ENCODE results near the gene DOCK1.

The DOCK1 gene

DNA sequence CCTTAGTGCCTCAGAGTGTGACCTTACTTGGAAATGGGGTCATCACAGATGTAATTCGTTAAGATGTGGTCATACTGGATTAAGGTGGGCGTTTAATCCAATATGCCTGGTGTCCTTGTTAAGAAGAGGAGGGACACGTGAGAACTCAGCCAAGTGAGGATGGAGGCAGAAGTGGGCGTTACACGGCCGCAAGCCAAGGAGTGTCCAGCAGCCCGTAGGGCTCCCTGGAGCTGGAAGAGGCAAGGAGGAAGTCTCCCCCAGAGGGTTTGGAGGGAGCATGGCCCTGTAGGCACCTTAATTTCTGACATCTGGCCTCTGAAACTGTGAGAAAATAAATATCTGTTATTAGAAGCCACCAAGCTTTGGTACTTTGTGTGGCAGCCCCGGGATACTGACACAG, 21.3 kb downstream of the DOCK1 start:
- no peaks in the 10 kb centered on the region for H3K27me3 ChIP-seq (ENCODE audit: control insufficient read depth in 1 of 2, insufficient read depth in 1 of 2, low read length in 2 of 2)
- no peak overlapping the region for H3K18ac ChIP-seq (ENCODE audit: low read depth in 1 of 2, low read length in 2 of 2)
- H2AFZ ChIP-seq (ENCODE audit: low read depth, low read length) = no peak overlapping the region
- 97% methylated on average over 8 of the region's 8 CpGs for WGBS
- H3K9ac ChIP-seq (ENCODE audit: low read length) = no peak overlapping the region
- no peak overlapping the region for H3K4me2 ChIP-seq (ENCODE audit: low read length, poor library complexity, severe bottlenecking)
- H2BK15ac ChIP-seq (ENCODE audit: low read depth, poor library complexity, severe bottlenecking) = no peak overlapping the region
- no peak overlapping the region for H3K27ac ChIP-seq (ENCODE audit: low read length, poor library complexity, severe bottlenecking)
- no peak overlapping the region for H2BK5ac ChIP-seq (ENCODE audit: low read depth, low read length, poor library complexity, severe bottlenecking)
- H3K4ac ChIP-seq (ENCODE audit: low read depth in 1 of 2, low read length in 2 of 2) = no peak overlapping the region
- H2BK12ac ChIP-seq (ENCODE audit: low read length in 2 of 2) = no peak overlapping the region
- H3K9me3 ChIP-seq (ENCODE audit: control insufficient read depth, low read length) = no peaks in the 10 kb centered on the region
- no peak overlapping the region for H3K23ac ChIP-seq (ENCODE audit: low read length in 2 of 2)
- no peak overlapping the region for H2BK120ac ChIP-seq (ENCODE audit: low read depth, low read length)
- H3K4me3 ChIP-seq (ENCODE audit: insufficient read depth in 1 of 2, low read depth in 1 of 2, low read length in 2 of 2) = no peak overlapping the region
- H4K8ac ChIP-seq (ENCODE audit: low read length) = no peak overlapping the region
- H4K91ac ChIP-seq (ENCODE audit: low read length) = no peak overlapping the region
- peaks cover 49% of the 10 kb centered on the region for H3K79me1 ChIP-seq (replicated peaks; ENCODE audit: low read length, poor library complexity, severe bottlenecking)
- no peak overlapping the region for H3K14ac ChIP-seq (ENCODE audit: low read length in 2 of 2)
- H3K4me1 ChIP-seq (ENCODE audit: control insufficient read depth, insufficient read depth, low read depth, low read length) = peaks cover 3% of the 10 kb centered on the region
- H2AK5ac ChIP-seq (ENCODE audit: low read length, severe bottlenecking) = no peak overlapping the region
- peaks cover 33 to 35% of the 10 kb centered on the region in 2 experiments for H3K36me3 ChIP-seq (ENCODE audit: control insufficient read depth in 1 of 2, insufficient read depth in 2 of 2, low read depth in 1 of 2, low read length in 2 of 2)
- no peak for DNase-seq

DNA sequence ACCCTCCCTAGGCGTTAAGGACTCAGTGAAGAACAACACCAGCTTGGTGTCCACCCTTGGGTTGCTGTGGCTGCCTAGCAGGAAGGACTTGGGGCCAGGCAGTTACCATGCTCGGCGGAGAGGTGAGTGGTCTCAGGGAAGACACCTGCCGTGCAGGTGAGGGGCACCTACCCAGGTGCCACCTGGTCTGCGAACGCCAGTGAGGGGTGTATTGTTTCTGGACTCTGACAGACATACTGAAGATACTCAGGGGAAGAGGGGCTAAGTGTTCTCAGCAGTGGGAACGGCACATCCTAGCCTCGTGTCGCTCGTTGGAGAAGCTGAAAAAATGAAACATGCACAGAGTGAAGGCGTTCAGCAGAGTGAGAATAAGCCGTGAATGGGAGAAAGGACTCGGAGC, 22.6 kb downstream of the DOCK1 start:
- Histone ChIP-seq H3K4me3 (ENCODE audit: insufficient read depth in 1 of 2, low read depth in 1 of 2, low read length in 2 of 2) (no peak overlapping the region), H3K27me3 (ENCODE audit: control insufficient read depth in 1 of 2, insufficient read depth in 1 of 2, low read length in 2 of 2) (no peaks in the 10 kb centered on the region), H3K4me2 (ENCODE audit: low read length, poor library complexity, severe bottlenecking) (no peak overlapping the region), H3K4ac (ENCODE audit: low read depth in 1 of 2, low read length in 2 of 2) (no peak overlapping the region), H2AK5ac (ENCODE audit: low read length, severe bottlenecking) (no peak overlapping the region), H3K9ac (ENCODE audit: low read length) (no peak overlapping the region), H3K18ac (ENCODE audit: low read depth in 1 of 2, low read length in 2 of 2) (no peak overlapping the region), H2BK15ac (ENCODE audit: low read depth, poor library complexity, severe bottlenecking) (no peak overlapping the region), H3K27ac (ENCODE audit: low read length, poor library complexity, severe bottlenecking) (no peak overlapping the region), H2BK12ac (ENCODE audit: low read length in 2 of 2) (no peak overlapping the region), H3K4me1 (ENCODE audit: control insufficient read depth, insufficient read depth, low read depth, low read length) (peaks cover 3% of the 10 kb centered on the region), H3K9me3 (ENCODE audit: control insufficient read depth, low read length) (no peaks in the 10 kb centered on the region), H3K79me1 (replicated peaks; ENCODE audit: low read length, poor library complexity, severe bottlenecking) (peaks cover 56% of the 10 kb centered on the region), H2AFZ (ENCODE audit: low read depth, low read length) (no peak overlapping the region), H2BK120ac (ENCODE audit: low read depth, low read length) (no peak overlapping the region), H4K91ac (ENCODE audit: low read length) (no peak overlapping the region), H4K8ac (ENCODE audit: low read length) (no peak overlapping the region), H3K36me3 (ENCODE audit: control insufficient read depth in 1 of 2, insufficient read depth in 2 of 2, low read depth in 1 of 2, low read length in 2 of 2) (peaks cover 37 to 38% of the 10 kb centered on the region in 2 experiments), H3K14ac (ENCODE audit: low read length in 2 of 2) (no peak overlapping the region), H2BK5ac (ENCODE audit: low read depth, low read length, poor library complexity, severe bottlenecking) (no peak overlapping the region), H3K23ac (ENCODE audit: low read length in 2 of 2) (no peak overlapping the region)
- no peak for DNase-seq
- 98% methylated on average over 13 of the region's 13 CpGs for WGBS

DNA sequence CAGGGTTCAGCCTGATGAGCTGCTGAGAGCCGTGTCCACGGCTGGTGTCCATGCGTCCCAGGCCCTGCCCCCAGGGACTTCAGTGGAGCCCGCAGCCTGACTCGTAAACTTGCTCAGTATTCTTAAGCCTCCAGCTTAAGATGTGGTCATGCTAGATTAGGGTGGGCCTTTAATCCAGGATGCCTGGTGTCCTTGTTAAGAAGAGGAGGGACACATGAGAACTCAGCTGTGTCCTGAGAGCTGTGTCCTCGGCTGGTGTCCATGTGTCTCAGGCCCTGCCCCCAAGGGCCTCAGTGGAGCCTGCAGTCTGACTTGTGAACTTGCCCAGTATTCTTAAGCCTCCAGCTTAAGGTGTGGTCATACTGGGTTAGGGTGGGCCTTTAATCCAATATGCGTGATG, 23.0 kb downstream of the DOCK1 start:
- Histone ChIP-seq H3K36me3 (ENCODE audit: control insufficient read depth in 1 of 2, insufficient read depth in 2 of 2, low read depth in 1 of 2, low read length in 2 of 2) (peaks cover 38 to 40% of the 10 kb centered on the region in 2 experiments), H3K4me2 (ENCODE audit: low read length, poor library complexity, severe bottlenecking) (no peak overlapping the region), H3K14ac (ENCODE audit: low read length in 2 of 2) (no peak overlapping the region), H3K4ac (ENCODE audit: low read depth in 1 of 2, low read length in 2 of 2) (no peak overlapping the region), H3K4me3 (ENCODE audit: insufficient read depth in 1 of 2, low read depth in 1 of 2, low read length in 2 of 2) (no peak overlapping the region), H3K27me3 (ENCODE audit: control insufficient read depth in 1 of 2, insufficient read depth in 1 of 2, low read length in 2 of 2) (no peaks in the 10 kb centered on the region), H3K9me3 (ENCODE audit: control insufficient read depth, low read length) (no peaks in the 10 kb centered on the region), H3K23ac (ENCODE audit: low read length in 2 of 2) (no peak overlapping the region), H3K79me1 (replicated peaks; ENCODE audit: low read length, poor library complexity, severe bottlenecking) (peaks cover 59% of the 10 kb centered on the region), H2AFZ (ENCODE audit: low read depth, low read length) (no peak overlapping the region), H3K4me1 (ENCODE audit: control insufficient read depth, insufficient read depth, low read depth, low read length) (peaks cover 3% of the 10 kb centered on the region), H4K91ac (ENCODE audit: low read length) (no peak overlapping the region), H4K8ac (ENCODE audit: low read length) (no peak overlapping the region), H3K9ac (ENCODE audit: low read length) (no peak overlapping the region), H3K18ac (ENCODE audit: low read depth in 1 of 2, low read length in 2 of 2) (no peak overlapping the region), H3K27ac (ENCODE audit: low read length, poor library complexity, severe bottlenecking) (no peak overlapping the region), H2BK120ac (ENCODE audit: low read depth, low read length) (no peak overlapping the region), H2BK12ac (ENCODE audit: low read length in 2 of 2) (no peak overlapping the region), H2AK5ac (ENCODE audit: low read length, severe bottlenecking) (no peak overlapping the region), H2BK15ac (ENCODE audit: low read depth, poor library complexity, severe bottlenecking) (no peak overlapping the region), H2BK5ac (ENCODE audit: low read depth, low read length, poor library complexity, severe bottlenecking) (no peak overlapping the region)
- DNase-seq = no peak
- WGBS = 96% methylated on average over 7 of the region's 7 CpGs

DNA sequence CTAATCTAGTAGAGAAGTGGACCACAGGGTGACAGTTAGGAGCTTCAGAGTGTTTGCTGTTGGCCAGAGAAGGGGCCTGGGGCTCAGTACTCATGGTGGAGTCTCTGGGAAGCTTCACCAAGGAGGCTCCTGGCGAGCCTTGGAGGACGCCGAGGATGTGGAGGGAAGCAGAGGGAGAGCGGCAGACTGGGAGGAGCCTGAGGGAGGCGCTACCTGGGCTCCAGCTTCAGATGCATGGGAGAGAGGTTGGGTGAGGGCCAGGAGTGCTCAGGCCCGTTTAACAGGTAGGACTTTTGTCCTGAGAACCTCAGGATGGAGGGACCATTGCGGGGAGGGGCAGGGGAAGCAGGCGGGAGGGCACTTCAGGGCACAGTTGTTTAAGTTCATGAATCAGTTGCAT, 24.2 kb downstream of the DOCK1 start:
- Histone ChIP-seq H3K18ac (ENCODE audit: low read depth in 1 of 2, low read length in 2 of 2) (no peak overlapping the region), H2AK5ac (ENCODE audit: low read length, severe bottlenecking) (no peak overlapping the region), H3K79me1 (replicated peaks; ENCODE audit: low read length, poor library complexity, severe bottlenecking) (peaks cover 58% of the 10 kb centered on the region), H3K27me3 (ENCODE audit: control insufficient read depth in 1 of 2, insufficient read depth in 1 of 2, low read length in 2 of 2) (no peaks in the 10 kb centered on the region), H4K91ac (ENCODE audit: low read length) (no peak overlapping the region), H3K4me1 (ENCODE audit: control insufficient read depth, insufficient read depth, low read depth, low read length) (peaks cover 3% of the 10 kb centered on the region), H2BK12ac (ENCODE audit: low read length in 2 of 2) (no peak overlapping the region), H2BK15ac (ENCODE audit: low read depth, poor library complexity, severe bottlenecking) (no peak overlapping the region), H3K4me3 (ENCODE audit: insufficient read depth in 1 of 2, low read depth in 1 of 2, low read length in 2 of 2) (no peak overlapping the region), H3K9me3 (ENCODE audit: control insufficient read depth, low read length) (no peaks in the 10 kb centered on the region), H2BK5ac (ENCODE audit: low read depth, low read length, poor library complexity, severe bottlenecking) (no peak overlapping the region), H3K23ac (ENCODE audit: low read length in 2 of 2) (no peak overlapping the region), H3K4ac (ENCODE audit: low read depth in 1 of 2, low read length in 2 of 2) (no peak overlapping the region), H3K14ac (ENCODE audit: low read length in 2 of 2) (no peak overlapping the region), H3K4me2 (ENCODE audit: low read length, poor library complexity, severe bottlenecking) (no peak overlapping the region), H2AFZ (ENCODE audit: low read depth, low read length) (no peak overlapping the region), H3K36me3 (ENCODE audit: control insufficient read depth in 1 of 2, insufficient read depth in 2 of 2, low read depth in 1 of 2, low read length in 2 of 2) (peaks cover 38 to 40% of the 10 kb centered on the region in 2 experiments), H3K27ac (ENCODE audit: low read length, poor library complexity, severe bottlenecking) (no peak overlapping the region), H3K9ac (ENCODE audit: low read length) (no peak overlapping the region), H2BK120ac (ENCODE audit: low read depth, low read length) (no peak overlapping the region), H4K8ac (ENCODE audit: low read length) (no peak overlapping the region)
- WGBS = 96% methylated on average over 8 of the region's 8 CpGs
- no peak for DNase-seq
